OCI-M2 (cell line): Measurements from ENCODE around the gene GPR78.
"Not testable (repeated sequence)": the region's sequence is repeated elsewhere in the genome, so short reads cannot be mapped to it uniquely, and the experiment has no call there.

ENCODE experiments used
- DNase-seq: peaks from one replicate; lab custom pipeline; 2025; ENCODE audit not compliant: unreplicated experiment; lab: John Stamatoyannopoulos, UW

GPR78 gene

DNA sequence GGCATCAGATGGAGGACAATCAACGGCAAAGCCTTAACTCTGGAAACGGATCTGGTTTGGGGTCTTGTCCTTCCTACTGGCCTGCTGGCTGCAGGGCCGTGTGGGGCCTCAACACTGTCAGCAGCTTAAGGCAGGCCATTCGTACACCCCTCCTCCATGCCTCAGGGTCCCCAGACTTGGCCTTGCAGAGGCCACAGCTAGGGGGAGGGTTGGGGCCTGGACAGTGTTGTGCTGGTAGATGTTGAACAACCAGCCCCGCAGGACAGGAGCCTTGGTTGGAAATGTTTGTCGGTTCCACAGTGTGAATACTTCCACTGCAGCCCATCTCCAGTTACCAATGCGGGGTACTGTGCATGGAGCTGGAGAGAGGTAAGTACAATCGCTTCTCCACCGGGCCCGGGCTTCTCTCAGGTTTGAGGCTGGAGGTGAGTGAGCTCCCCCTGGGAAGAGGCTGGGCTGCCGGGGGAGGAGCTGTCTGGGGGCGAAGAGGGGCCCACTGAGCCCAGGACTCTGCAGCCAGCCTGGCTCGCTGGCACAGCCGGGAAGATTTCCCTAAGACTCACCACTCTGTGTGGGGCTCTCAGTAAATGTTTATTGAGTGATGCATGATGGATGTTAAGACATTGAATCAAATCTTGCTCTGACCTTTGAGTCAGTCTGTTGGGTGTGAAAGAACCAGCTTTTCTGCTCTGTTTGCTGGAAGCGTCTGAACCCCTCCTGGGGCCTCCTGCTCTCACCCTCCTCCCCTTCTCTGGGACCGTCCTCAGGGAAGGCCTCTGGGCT lies 19.7 kb upstream of the GPR78 start:
- DNase-seq, result no peak

DNA sequence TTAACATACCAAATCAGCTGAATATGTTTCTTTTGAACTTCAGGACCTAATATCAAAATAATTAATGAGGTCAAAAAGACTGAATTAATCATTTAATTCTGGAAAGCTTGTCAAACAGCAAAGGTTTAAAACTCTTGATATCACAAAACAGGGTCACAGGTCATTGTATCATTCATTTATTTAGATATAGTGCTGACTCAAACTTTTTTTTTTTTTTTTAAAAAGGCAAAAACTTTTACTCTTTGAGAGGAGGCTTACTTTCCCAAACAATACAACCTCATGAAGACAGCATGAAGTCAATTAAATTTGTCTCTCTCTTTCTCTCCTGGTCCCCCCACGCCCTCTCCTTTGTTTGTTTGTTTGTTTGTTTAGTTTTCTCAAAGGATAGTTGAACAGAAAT lies 15.6 kb upstream of the GPR78 start:
- no peak for DNase-seq

DNA sequence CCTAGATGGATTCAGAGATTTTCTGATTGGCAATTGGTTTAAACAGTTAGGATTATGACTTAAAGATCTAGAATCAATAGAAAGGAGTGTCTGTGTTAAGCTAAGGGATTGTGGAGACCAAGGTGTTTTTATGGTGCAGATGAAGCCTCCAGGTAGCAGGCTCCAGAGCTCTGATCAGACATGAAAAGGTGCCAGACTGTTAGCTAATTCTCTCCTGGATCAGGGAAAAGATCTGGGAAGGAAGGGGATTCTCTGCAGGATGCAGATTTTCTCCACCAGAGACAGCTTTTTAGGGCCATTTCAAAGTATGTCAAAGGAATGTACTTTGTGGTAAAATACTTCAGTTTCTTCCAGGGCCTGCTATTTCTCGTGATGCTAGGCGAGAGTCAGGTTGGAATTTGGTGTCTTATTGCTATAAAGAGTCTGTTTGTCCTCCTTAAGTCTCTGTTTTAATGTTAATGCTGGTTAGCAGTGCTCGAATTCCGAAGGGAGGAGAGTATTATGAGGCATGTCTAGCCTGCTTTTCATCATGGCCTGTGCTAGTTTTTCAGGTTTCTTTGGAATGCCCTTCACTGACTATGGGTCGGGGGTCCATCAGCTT lies 12.0 kb upstream of the GPR78 start:
- DNase-seq, result no peak

DNA sequence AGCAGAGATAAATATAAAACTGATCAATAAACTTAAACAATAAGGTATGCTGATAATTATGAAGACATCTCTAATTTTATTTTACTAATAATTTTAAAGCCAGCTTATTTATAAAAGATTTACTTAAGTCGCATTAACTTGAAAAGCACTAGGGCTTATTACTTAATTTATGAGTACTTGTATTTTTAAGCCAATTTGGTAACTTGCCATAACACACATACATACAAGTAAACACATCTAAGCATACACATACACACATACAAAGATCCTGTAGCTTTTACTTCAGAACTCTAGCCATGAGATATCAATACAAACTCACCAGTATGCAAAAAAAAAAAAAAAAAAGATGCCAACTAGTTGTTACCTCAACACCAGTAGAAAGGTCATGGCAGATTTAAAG lies 10.0 kb upstream of the GPR78 start:
- no peak for DNase-seq

DNA sequence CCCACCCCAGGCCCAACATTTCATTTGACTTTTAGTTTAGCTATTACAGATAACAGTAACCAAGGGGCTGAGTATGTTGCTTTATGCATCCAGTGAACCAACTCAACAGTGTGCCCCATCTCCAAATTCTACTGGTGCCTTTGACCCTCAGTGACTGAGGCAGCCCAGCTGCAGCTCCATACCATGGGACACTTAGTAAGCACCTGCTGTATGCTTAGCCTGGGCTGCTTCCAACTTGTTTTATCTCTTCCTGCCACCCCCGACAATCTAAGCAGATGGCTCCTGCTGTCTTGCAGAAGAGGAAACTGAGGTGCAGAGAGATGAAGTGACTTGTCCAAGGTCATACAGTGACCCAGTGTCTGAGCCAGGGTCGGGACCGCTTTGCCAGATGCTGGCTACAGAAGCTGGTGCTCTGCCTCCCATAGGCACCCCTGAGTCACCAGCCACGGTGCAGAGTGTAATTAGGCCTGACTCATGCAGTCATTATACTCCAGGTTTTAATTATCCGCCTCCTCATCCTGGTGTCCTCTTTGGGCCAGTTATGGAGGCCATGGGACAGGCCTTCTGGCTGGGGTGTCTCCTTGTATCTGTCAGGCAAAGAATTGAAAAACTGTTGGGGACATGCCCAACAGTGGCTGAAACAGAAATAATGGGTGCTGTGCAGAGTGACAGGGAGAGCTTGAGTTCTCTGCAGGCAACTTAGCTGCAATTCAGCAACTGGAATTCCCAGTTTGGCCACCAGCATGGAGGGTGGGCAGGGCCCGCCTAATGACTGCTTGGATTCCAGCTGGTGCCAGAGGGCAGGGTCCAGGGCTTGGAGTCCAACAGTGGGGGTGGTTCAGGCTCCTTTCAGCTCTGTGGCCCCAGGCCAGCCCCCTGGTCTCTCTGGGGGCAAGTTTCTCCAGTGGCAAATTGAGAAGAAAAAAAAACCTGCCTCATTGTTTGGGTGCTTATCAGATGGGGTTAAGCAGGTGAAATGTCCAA lies 8.2 kb upstream of the GPR78 start:
- no peak for DNase-seq

DNA sequence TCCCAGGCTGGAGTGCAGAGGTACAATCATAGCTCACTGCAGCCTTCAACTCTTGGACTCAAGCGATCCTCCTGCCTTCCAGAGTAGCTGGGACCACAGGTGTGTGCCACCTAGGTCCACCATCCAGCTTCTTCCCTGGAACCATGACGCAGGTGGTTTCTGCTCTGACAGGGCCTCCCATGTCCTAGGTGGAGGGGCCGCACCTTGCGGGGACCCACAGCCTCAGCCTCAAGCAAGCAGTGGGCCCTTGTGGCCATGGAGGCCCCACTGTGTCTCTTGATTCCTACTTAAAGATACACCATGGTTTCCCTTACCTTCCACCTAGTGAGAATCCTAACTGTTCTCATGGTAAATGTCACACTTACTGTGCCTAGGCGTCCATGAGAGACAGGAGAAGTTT lies 6.9 kb upstream of the GPR78 start:
- DNase-seq, result no peak

DNA sequence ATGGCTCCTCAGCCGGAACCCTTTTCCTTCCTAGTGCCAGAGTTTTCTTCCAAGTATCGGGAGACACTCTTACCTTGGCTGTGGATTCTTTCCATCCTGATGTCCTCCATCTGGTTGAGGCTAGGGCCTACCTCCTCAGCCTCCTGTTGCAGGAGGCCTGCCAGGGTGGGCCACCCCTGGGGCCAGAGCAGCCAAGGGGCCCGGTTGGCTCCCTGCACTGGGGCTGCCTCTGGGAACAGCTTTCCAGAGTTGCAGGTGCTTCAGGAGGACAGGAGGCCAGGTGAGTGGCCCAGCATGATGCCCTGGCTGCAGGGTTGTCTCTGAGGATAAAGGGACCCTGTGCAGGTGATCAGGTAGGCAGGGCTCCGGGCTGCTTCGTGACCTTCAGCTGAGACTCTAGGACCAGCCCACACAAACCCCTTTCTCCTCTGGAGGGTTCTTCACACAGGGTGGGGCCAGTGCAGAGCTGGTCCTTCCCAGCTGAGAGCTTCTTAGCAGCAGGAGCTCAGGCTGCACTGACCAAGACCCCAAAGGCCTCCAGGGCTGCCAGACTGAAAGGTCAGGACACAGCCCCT lies 5.3 kb upstream of the GPR78 start:
- no peak for DNase-seq

DNA sequence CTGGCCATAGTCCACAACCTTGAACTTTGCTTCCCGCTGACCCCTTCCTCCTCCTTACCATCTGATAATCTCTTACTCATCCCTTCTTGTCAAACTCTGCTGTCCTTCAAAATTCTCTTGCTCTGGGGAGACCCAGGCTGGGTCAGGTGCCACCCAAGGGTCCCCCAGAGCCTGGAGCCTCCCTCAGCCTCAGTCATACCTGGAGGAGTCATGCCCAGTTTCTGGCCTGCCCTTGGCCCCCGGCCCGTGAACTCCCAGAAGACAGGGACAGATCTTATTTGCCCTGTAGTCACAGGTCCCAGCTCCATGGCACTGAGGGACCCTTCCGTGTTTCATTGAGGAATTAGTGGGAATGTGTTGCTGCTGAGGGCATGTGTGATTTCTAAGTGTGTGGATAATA lies 4.7 kb upstream of the GPR78 start:
- no peak for DNase-seq

DNA sequence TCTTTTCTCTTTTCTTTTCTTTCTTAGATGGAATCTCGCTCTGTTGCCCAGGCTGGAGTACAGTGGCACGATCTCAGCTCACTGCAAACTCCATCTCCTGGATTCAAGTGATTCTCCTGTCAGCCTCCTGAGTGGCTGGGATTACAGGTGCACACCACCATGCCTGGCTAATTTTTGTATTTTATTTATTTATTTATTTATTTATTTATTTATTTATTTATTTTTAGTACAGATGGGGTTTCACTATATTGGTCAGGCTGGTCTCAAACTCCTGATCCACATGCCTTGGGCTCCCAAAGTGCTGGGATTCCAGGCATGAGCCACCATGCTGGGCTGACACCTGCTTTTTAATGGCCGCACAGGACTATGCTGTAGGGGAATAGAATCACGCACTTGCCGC lies 3.6 kb upstream of the GPR78 start:
- not testable (repeated sequence) for DNase-seq

DNA sequence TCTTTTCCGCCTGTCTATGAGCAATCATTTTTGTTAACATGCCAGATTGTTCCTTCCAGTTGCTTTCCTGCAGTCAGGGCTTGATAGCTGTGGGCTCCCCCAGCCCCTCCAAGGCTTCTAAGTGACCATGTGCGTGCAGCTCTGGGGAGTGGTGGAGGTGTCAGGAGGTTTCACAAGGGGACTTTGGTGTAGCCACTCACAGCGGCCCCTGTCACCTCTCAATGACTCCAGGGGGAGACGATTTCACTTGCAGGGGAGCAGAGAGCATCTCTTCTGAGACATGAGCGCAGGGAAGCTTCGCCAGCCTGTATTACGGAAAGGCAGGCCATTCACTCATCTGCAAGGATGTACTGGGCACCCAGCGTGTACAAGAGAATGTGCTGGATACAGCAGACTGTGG lies 3.1 kb upstream of the GPR78 start:
- DNase-seq, result no peak

DNA sequence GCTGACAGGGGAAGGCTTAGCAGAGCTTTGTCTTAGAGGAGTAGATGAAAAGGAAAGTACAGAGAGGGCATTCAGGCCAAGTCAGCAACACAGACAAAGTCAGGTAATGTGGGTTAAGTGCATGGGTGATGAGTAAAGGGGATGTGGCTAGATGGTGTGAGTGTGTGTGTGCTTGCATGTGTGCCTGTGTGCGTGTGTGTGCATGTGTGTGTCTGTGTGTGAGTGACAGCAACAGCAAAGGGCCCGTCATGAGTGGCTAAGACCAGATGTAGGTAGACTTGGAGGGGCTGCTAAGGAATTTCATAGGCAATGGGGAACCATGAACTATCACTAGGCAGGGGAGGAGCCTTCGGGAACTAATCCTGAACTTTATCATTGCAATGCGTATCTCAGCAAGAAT lies 2.2 kb upstream of the GPR78 start:
- DNase-seq, result no peak

DNA sequence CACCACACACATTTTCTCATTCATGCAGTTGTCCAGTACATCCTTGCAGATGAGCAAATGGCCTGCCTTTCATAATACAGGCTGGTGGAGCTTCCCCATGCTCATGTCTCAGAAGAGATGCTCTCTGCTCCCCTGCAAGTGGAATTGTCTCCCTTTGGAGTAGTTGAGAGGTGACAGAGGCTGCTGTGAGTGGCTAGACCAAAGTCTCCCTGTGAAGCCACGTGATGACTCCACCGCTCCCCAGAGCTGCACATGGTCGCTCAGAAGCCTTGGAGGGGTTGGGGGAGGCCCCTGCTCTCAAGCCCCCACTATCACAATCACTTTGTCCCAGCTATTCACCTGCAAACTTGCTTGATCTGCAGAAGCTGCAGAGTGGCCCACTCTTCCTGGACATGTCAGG lies 1.5 kb upstream of the GPR78 start:
- no peak for DNase-seq

DNA sequence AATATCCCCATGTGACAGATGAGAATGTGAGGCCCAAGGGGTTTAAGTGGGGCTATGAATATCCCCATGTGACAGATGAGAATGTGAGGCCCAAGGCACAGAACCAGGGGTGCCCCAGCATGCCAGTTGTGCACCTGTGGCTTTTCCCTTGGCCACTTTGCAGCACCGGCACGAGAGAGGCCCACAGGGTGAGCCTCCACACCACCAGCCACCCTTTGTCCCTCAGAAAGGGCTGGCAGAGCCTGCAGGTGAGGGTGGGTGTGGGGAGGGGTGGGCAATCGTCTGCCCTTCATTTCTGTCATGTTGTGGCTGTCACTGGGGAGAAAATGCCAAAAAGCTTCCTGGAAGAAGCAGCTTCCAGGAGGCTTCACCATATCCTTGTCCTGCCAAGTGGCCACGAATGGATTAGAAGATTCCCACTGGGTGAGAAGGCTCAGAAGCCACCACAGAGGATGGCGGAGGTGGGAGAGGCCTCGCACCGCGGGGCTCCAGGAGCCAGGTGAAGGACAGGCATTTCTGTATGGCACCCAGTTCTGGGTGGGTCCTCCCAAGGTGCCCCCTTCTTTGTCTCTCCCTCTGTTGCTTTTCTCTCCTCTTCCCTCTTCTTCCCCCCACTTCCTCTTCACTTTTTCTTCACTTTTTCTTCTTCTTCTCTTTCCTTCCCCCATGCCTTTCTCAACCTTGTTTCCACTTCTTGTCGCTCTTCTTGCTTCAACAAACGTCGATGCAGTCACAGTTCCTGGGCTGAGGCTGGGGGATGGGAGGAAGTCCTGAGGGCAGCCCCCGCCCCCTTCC lies 469 bp upstream of the GPR78 start:
- no peak for DNase-seq

DNA sequence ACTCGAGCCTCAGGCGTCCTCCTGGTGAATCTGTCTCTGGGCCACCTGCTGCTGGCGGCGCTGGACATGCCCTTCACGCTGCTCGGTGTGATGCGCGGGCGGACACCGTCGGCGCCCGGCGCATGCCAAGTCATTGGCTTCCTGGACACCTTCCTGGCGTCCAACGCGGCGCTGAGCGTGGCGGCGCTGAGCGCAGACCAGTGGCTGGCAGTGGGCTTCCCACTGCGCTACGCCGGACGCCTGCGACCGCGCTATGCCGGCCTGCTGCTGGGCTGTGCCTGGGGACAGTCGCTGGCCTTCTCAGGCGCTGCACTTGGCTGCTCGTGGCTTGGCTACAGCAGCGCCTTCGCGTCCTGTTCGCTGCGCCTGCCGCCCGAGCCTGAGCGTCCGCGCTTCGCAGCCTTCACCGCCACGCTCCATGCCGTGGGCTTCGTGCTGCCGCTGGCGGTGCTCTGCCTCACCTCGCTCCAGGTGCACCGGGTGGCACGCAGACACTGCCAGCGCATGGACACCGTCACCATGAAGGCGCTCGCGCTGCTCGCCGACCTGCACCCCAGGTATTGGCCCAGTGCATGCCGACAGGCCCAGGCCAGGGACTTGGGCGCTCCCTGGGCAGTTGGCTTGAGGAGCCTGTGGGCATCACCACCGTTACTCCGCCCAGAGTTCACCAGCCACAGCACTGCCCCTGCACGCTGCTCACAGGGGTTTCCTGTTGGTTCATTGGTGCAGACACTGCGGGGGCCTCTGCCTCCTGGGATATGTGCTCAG lies 1.1 kb downstream of the GPR78 start:
- DNase-seq, result no peak

DNA sequence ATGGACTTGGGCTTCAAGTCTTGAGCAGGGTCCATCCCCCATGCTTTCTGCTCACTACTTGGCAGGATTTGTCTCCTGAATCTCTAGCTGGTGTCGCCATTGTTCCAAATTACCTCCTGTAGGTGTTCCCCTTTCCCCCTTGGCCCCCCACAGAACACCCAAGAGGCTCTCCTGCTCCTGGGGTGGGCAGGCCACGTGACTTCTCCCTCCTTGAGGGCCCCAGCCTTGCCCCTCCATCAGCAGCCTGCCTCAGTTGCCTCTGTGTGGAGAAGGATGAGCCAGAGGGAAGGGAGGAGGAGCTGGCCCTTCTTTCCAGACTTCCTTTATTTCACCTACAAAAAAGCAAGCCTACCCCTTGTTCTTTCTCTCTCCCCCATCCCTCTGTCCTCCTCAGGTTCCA lies 1.8 kb downstream of the GPR78 start:
- DNase-seq, result no peak

DNA sequence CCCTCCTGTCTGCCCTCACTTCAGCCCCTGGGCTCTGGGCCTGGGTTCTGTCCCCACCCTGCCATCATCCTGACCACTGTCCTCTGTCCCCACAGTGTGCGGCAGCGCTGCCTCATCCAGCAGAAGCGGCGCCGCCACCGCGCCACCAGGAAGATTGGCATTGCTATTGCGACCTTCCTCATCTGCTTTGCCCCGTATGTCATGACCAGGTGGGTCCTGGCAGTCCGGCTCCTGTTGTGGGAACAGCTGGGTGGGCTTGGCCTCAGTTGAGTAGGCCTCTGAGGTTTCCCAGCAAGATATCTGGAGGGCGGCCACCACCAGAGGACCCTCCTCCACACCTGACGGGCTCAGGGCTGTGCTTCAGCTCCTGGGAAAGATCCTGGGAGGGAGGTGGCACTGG lies 2.2 kb downstream of the GPR78 start:
- no peak for DNase-seq

DNA sequence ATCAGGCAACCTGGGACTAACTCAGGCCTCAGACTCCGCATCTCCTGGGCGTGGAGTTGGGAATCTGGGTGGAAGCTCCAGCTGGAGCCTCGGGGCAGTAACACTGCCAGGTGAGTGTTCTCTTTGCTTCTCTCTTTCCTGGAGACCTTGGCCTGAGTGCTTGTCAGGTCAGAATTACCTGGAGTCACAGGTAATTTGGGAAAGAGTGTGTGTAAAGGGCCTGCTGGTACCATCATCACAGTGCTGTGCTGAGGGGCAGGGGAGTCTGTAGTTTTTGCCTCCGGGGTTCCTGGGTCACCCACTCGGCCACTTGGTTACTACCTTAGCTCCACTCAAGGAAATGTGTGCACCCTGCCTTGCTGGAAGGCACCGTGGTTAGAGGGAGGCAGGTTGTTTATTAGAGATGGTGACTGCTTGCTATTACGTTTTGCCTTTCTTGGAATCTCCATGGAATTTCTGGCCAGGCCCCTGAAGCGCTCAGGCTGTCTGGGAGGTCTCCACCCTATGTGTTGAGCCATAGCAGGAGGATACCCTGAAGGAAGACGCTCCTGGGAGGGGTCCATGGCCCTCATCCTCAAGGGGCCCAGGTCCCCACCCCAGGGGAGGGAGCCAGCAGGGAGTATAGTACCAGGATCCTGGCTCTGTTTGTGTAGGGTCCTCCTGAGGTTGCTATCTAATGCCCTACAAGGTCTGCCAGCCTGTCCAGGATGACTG lies 2.9 kb downstream of the GPR78 start:
- DNase-seq, result no peak

DNA sequence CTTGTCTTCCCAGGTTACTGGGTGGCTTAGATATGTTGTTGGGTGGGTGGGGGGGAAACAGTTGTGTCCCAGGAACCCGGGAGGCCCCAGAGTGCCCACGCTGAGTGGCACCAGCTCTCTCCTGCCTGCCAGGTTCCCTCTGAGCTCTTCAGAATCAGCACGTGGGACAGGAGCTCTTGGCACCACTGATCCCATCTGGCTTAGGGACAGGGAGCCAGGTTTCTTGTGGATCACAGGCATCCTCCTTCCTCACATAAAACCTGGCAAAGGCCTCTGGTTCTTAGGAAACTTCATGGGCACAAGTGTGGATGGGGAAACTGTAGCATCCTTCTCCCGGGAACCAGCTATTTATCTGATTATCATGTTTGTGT lies 3.4 kb downstream of the GPR78 start:
- DNase-seq, result no peak

DNA sequence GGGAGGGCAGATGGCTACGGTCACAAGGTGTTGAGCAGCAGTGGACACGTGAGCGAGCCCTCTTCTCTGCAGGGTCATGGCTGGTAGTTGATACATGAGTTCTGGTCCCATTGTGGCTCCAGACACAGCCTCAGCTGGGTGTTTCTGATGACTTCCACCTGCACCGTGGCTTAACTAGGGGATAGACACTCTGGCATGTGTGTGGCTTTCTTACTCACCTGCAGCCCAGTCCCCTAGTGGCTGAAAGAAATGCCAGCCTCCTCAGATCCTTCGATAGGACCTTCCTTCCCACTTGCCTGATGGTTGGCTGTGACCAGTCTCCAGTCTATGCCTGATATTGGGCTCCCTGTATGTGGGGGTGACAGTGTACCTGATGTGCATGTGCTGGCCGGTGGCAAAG lies 5.0 kb downstream of the GPR78 start:
- DNase-seq, result no peak
